ENCODE data around the gene TESK2. TPM values are rescaled to one million over a fixed set of nuclear protein-coding genes. Genes with fewer than 3 reads are reported as not detected.
"Not testable (repeated sequence)": the region's sequence is repeated elsewhere in the genome, so short reads cannot be mapped to it uniquely, and the experiment has no call there.

TESK2 gene
- total RNA-seq, 6 experiments from 2014 or later, result 2.7 to 5.5 (median 4.3) TPM

- Histone ChIP-seq H3K4me3 (no peak overlapping the region), H3K27me3 (no peaks in the 10 kb centered on the region), H3K27ac (no peak overlapping the region), H3K4me1 (peaks cover 0 to 16% (median 0%) of the 10 kb centered on the region in 4 donors), H3K36me3 (no peaks in the 10 kb centered on the region), H3K9me3 (no peaks in the 10 kb centered on the region)
- intact Hi-C loops (cut with DNase I), result loop anchor here (5.0 to 10.0 kb wide), 2 partner anchors 136 to 478 kb away; partner anchors contain the start of genes HECTD3 (in 1 of the 2) and UROD (in 1 of the 2)
- DNase-seq (peak in 1 of 3 donors; percentile 49), ATAC-seq (no peak)
- 45% methylated on average over 2 of the region's 2 CpGs for WGBS (ENCODE audit: insufficient coverage, low coverage, low lambda C conversion rate, missing lambda C conversion rate)
- TF ChIP-seq POLR2A (IDR thresholded peaks at IDR 0.05), result no peak
- peak; percentile 57 to 66 (median 64) for TF ChIP-seq CTCF (IDR thresholded peaks at IDR 0.05)
Measured at GRCh38 chr1:45493116-45493697, 2.2 kb upstream of the TESK2 start.

GRCh38 chr1:45492691-45493090, 1.7 kb upstream of the TESK2 start:
- no peak overlapping the region for H3K27ac ChIP-seq
- TF ChIP-seq POLR2A (IDR thresholded peaks at IDR 0.05) (no peak), CTCF (IDR thresholded peaks at IDR 0.05) (no peak)
- 60% methylated on average over 1 of the region's 3 CpGs for WGBS (ENCODE audit: insufficient coverage, low coverage, low lambda C conversion rate, missing lambda C conversion rate)
- H3K36me3 ChIP-seq, result no peaks in the 10 kb centered on the region
- ATAC-seq (no peak), DNase-seq (peak in 1 of 3 donors; percentile 8)
- H3K4me3 ChIP-seq, result no peak overlapping the region
- intact Hi-C loops (cut with DNase I), result loop anchor here (5.0 to 10.0 kb wide), 2 partner anchors 135 to 478 kb away; partner anchors contain the start of genes HECTD3 (in 1 of the 2) and UROD (in 1 of the 2)
- H3K27me3 ChIP-seq, result no peaks in the 10 kb centered on the region
- H3K4me1 ChIP-seq, result peaks cover 0 to 16% (median 0%) of the 10 kb centered on the region in 4 donors
- H3K9me3 ChIP-seq, result no peaks in the 10 kb centered on the region

- peak in 1 of 3 donors; percentile 34 for DNase-seq
- ATAC-seq, result no peak
- 28% methylated on average over 13 of the region's 19 CpGs for WGBS (ENCODE audit: insufficient coverage, low coverage, low lambda C conversion rate, missing lambda C conversion rate)
- no peaks in the 10 kb centered on the region for H3K36me3 ChIP-seq
- TF ChIP-seq POLR2A (IDR thresholded peaks at IDR 0.05) (no peak), CTCF (IDR thresholded peaks at IDR 0.05) (no peak)
- no peaks in the 10 kb centered on the region for H3K9me3 ChIP-seq
- H3K27me3 ChIP-seq, result no peaks in the 10 kb centered on the region
- intact Hi-C loops (cut with DNase I), result loop anchor here (5.0 to 10.0 kb wide), 2 partner anchors 134 to 477 kb away; partner anchors contain the start of genes HECTD3 (in 1 of the 2) and UROD (in 1 of the 2)
- H3K4me3 ChIP-seq, result peak overlapping the region; percentile 14 to 94 (median 16)
- peaks cover 0 to 16% (median 0%) of the 10 kb centered on the region in 4 donors for H3K4me1 ChIP-seq
- H3K27ac ChIP-seq, result peak overlapping the region in 1 of 3 donors; percentile 6
Measured at GRCh38 chr1:45491487-45492260, 711 bp upstream of the TESK2 start.

- no peaks in the 10 kb centered on the region for H3K36me3 ChIP-seq
- H3K4me1 ChIP-seq, result peaks cover 0 to 16% (median 0%) of the 10 kb centered on the region in 4 donors
- no peaks in the 10 kb centered on the region for H3K27me3 ChIP-seq
- WGBS (ENCODE audit: insufficient coverage, low coverage, low lambda C conversion rate, missing lambda C conversion rate), result under 1% methylated on average over 17 of the region's 17 CpGs
- no peak for DNase-seq
- H3K9me3 ChIP-seq, result no peaks in the 10 kb centered on the region
- peak in 1 of 4 donors; percentile 1 for ATAC-seq
- intact Hi-C loops (cut with DNase I), result loop anchor here (5.0 to 10.0 kb wide), 2 partner anchors 133 to 475 kb away; partner anchors contain the start of genes HECTD3 (in 1 of the 2) and UROD (in 1 of the 2)
- H3K4me3 ChIP-seq, result peak overlapping the region; percentile 61 to 94 (median 79)
- peak overlapping the region; percentile 71 to 89 (median 81) for H3K27ac ChIP-seq
- TF ChIP-seq CTCF (IDR thresholded peaks at IDR 0.05), result no peak
- TF ChIP-seq POLR2A (IDR thresholded peaks at IDR 0.05), result no peak
Measured at GRCh38 chr1:45490121-45490625, 790 bp downstream of the TESK2 start.

- DNase-seq, result peak in 2 of 3 donors; percentile 31 to 42
- Histone ChIP-seq H3K4me3 (peak overlapping the region; percentile 61 to 94 (median 79)), H3K4me1 (peaks cover 0 to 16% (median 0%) of the 10 kb centered on the region in 4 donors)
- H3K36me3 ChIP-seq; intact Hi-C loops (cut with DNase I); H3K9me3 ChIP-seq; H3K27me3 ChIP-seq; ATAC-seq; H3K27ac ChIP-seq: not testable (repeated sequence)
- 20% methylated on average over 14 of the region's 14 CpGs for WGBS (ENCODE audit: insufficient coverage, low coverage, low lambda C conversion rate, missing lambda C conversion rate)
Measured at GRCh38 chr1:45489379-45489778, 1.6 kb downstream of the TESK2 start.

Data from right lobe of liver (tissue), 6 donors.